Left renal pelvis (tissue), 4 donors: Measurements from ENCODE around the gene KRTAP10-5. TPM values are rescaled to one million over a fixed set of nuclear protein-coding genes. Genes with fewer than 3 reads are reported as not detected.
"Not testable (repeated sequence)": the region's sequence is repeated elsewhere in the genome, so short reads cannot be mapped to it uniquely, and the experiment has no call there.

ENCODE experiments used
- DNase-seq, 4 donors: peaks; one replicate each; pipeline ENCODE4 v3.0.0-alpha.2; 2013; ENCODE audit warnings: low read depth in 4 of 4, low spot score in 3 of 4
- polyA plus RNA-seq, 4 donors: library from polyadenylated mRNA; unstranded; fragments of 120-200 nt; gene quantifications; one replicate each; pipeline ENCODE4 v1.2.1, GENCODE V29; 2013; ENCODE audit not compliant: insufficient read length in 4 of 4

Gene KRTAP10-5
- polyA plus RNA-seq, 4 donors = not detected

- DNase-seq = no peak
Measured at GRCh38 chr21:44611551-44611950, 31.1 kb upstream of the KRTAP10-5 start.

- not testable (repeated sequence) for DNase-seq
Measured at GRCh38 chr21:44610157-44610843, 29.9 kb upstream of the KRTAP10-5 start.

GRCh38 chr21:44609193-44609592 is 28.8 kb upstream of the KRTAP10-5 start:
- DNase-seq = no peak

GRCh38 chr21:44606495-44606894 is 26.1 kb upstream of the KRTAP10-5 start:
- DNase-seq = no peak

GRCh38 chr21:44603911-44604310 is 23.5 kb upstream of the KRTAP10-5 start:
- DNase-seq = no peak

GRCh38 chr21:44603109-44603875 is 22.9 kb upstream of the KRTAP10-5 start:
- DNase-seq = no peak

GRCh38 chr21:44602463-44602850 is 22.1 kb upstream of the KRTAP10-5 start:
- no peak for DNase-seq

GRCh38 chr21:44601596-44602462 is 21.4 kb upstream of the KRTAP10-5 start:
- no peak for DNase-seq

GRCh38 chr21:44601091-44601490 is 20.7 kb upstream of the KRTAP10-5 start:
- not testable (repeated sequence) for DNase-seq

- not testable (repeated sequence) for DNase-seq
Measured at GRCh38 chr21:44600118-44600978, 19.9 kb upstream of the KRTAP10-5 start, which contains the start of gene KRTAP10-7. KRTAP10-7 (plus strand) TSS chr21:44600597; CDS start chr21:44600622, 25 bp downstream.

- no peak for DNase-seq
Measured at GRCh38 chr21:44599264-44600029, 19.0 kb upstream of the KRTAP10-5 start.

GRCh38 chr21:44598061-44598460 is 17.7 kb upstream of the KRTAP10-5 start:
- DNase-seq = no peak

GRCh38 chr21:44596068-44596725 is 15.8 kb upstream of the KRTAP10-5 start:
- DNase-seq = no peak

GRCh38 chr21:44595524-44595923 is 15.1 kb upstream of the KRTAP10-5 start:
- no peak for DNase-seq

- DNase-seq = no peak
Measured at GRCh38 chr21:44594406-44594916, 14.1 kb upstream of the KRTAP10-5 start.

- DNase-seq = peak in 1 of 4 donors; percentile 7
Measured at GRCh38 chr21:44593598-44594405, 13.4 kb upstream of the KRTAP10-5 start.

GRCh38 chr21:44592446-44593311 is 12.3 kb upstream of the KRTAP10-5 start, which contains the start of gene KRTAP10-6:
KRTAP10-6 (minus strand) TSS chr21:44592505; CDS start chr21:44592484, 21 bp downstream.
- no peak for DNase-seq
